T-helper 2 cell treated with Interferon-gamma antibody and Interleukin-4, amounts not matched to agents 5 μg/mL and 100 μg/mL, for 36 hours (primary cell): ENCODE measurements around the gene PRMT7.

Source experiments
- DNase-seq: peaks from one replicate; pipeline ENCODE4 v3.0.0; 2021; ENCODE audit warnings: low spot score
- H3K27ac Mint-ChIP-seq: one replicate; pipeline ENCODE4 v1.8.0; 2021; ENCODE audit warnings: mild to moderate bottlenecking, mixed read lengths
- H3K27me3 Mint-ChIP-seq: one replicate; pipeline ENCODE4 v1.8.0; 2021; ENCODE audit warnings: low read depth, mixed read lengths
- H3K36me3 Mint-ChIP-seq: one replicate; pipeline ENCODE4 v1.8.0; 2021; ENCODE audit warnings: low read depth, mixed read lengths
- H3K4me1 Mint-ChIP-seq: one replicate; pipeline ENCODE4 v1.8.0; 2021; ENCODE audit warnings: low read depth, mixed read lengths
- H3K4me3 Mint-ChIP-seq: one replicate; pipeline ENCODE4 v1.8.0; 2022; ENCODE audit warnings: mild to moderate bottlenecking, moderate library complexity, mixed read lengths
- H3K9me3 Mint-ChIP-seq: one replicate; pipeline ENCODE4 v1.8.0; 2021; ENCODE audit warnings: mixed read lengths

PRMT7 gene

GRCh38 chr16:68371706-68372380, 61.0 kb downstream of the PRMT7 start:
- Mint-ChIP-seq H3K27me3 (peaks cover 58% of the 10 kb centered on the region), H3K27ac (no peak overlapping the region), H3K9me3 (no peaks in the 10 kb centered on the region), H3K4me3 (no peak overlapping the region), H3K36me3 (peaks cover 2% of the 10 kb centered on the region), H3K4me1 (peaks cover 30% of the 10 kb centered on the region)
- DNase-seq = no peak

- no peaks in the 10 kb centered on the region for H3K9me3 Mint-ChIP-seq
- no peak overlapping the region for H3K27ac Mint-ChIP-seq
Observed at GRCh38 chr16:68372381-68372720, 61.5 kb downstream of the PRMT7 start.

GRCh38 chr16:68372806-68373205, 62.0 kb downstream of the PRMT7 start:
- H3K9me3 Mint-ChIP-seq = no peaks in the 10 kb centered on the region
- peaks cover 2% of the 10 kb centered on the region for H3K36me3 Mint-ChIP-seq
- H3K4me3 Mint-ChIP-seq = no peak overlapping the region
- peaks cover 28% of the 10 kb centered on the region for H3K4me1 Mint-ChIP-seq
- no peak for DNase-seq
- peaks cover 53% of the 10 kb centered on the region for H3K27me3 Mint-ChIP-seq
- H3K27ac Mint-ChIP-seq = no peak overlapping the region

More at GRCh38 chr16:68372381-68372720, 61.5 kb downstream of the PRMT7 start:
- Mint-ChIP-seq H3K4me1 (peaks cover 30% of the 10 kb centered on the region), H3K27me3 (peaks cover 56% of the 10 kb centered on the region), H3K36me3 (peaks cover 2% of the 10 kb centered on the region), H3K4me3 (no peak overlapping the region)
- no peak for DNase-seq

GRCh38 chr16:68373528-68374245, 62.9 kb downstream of the PRMT7 start:
- DNase-seq = no peak
- H3K4me1 Mint-ChIP-seq = peaks cover 22% of the 10 kb centered on the region
- peaks cover 48% of the 10 kb centered on the region for H3K27me3 Mint-ChIP-seq
- H3K36me3 Mint-ChIP-seq = no peaks in the 10 kb centered on the region
- H3K4me3 Mint-ChIP-seq = no peak overlapping the region
- no peak overlapping the region for H3K27ac Mint-ChIP-seq
- H3K9me3 Mint-ChIP-seq = no peaks in the 10 kb centered on the region

- Mint-ChIP-seq H3K27me3 (peaks cover 52% of the 10 kb centered on the region), H3K4me3 (no peak overlapping the region), H3K27ac (no peak overlapping the region), H3K9me3 (no peaks in the 10 kb centered on the region), H3K36me3 (no peaks in the 10 kb centered on the region), H3K4me1 (peaks cover 23% of the 10 kb centered on the region)
- DNase-seq = no peak
Observed at GRCh38 chr16:68374246-68374805, 63.5 kb downstream of the PRMT7 start.

- Mint-ChIP-seq H3K4me1 (peaks cover 23% of the 10 kb centered on the region), H3K36me3 (no peaks in the 10 kb centered on the region), H3K27ac (no peak overlapping the region), H3K9me3 (no peaks in the 10 kb centered on the region), H3K27me3 (peaks cover 52% of the 10 kb centered on the region), H3K4me3 (no peak overlapping the region)
- DNase-seq = no peak
Observed at GRCh38 chr16:68374961-68375660, 64.3 kb downstream of the PRMT7 start.

- Mint-ChIP-seq H3K27ac (no peak overlapping the region), H3K4me1 (peaks cover 19% of the 10 kb centered on the region), H3K9me3 (no peaks in the 10 kb centered on the region)
Observed at GRCh38 chr16:68375801-68376536, 65.2 kb downstream of the PRMT7 start.

GRCh38 chr16:68376590-68376989, 65.8 kb downstream of the PRMT7 start:
- Mint-ChIP-seq H3K9me3 (no peaks in the 10 kb centered on the region), H3K4me1 (peaks cover 19% of the 10 kb centered on the region), H3K27me3 (peaks cover 45% of the 10 kb centered on the region), H3K36me3 (no peaks in the 10 kb centered on the region), H3K27ac (no peak overlapping the region), H3K4me3 (no peak overlapping the region)
- no peak for DNase-seq

More at GRCh38 chr16:68375801-68376536, 65.2 kb downstream of the PRMT7 start:
- no peak for DNase-seq
- Mint-ChIP-seq H3K36me3 (no peaks in the 10 kb centered on the region), H3K4me3 (no peak overlapping the region), H3K27me3 (peaks cover 45% of the 10 kb centered on the region)

GRCh38 chr16:68377221-68377620, 66.4 kb downstream of the PRMT7 start:
- H3K4me3 Mint-ChIP-seq = no peak overlapping the region
- peaks cover 43% of the 10 kb centered on the region for H3K27me3 Mint-ChIP-seq
- H3K9me3 Mint-ChIP-seq = no peaks in the 10 kb centered on the region
- H3K4me1 Mint-ChIP-seq = peaks cover 19% of the 10 kb centered on the region
- DNase-seq = no peak
- no peak overlapping the region for H3K27ac Mint-ChIP-seq
- H3K36me3 Mint-ChIP-seq = no peaks in the 10 kb centered on the region

GRCh38 chr16:68377667-68378393, 67.0 kb downstream of the PRMT7 start:
- H3K36me3 Mint-ChIP-seq = no peaks in the 10 kb centered on the region
- H3K27ac Mint-ChIP-seq = no peak overlapping the region
- peaks cover 19% of the 10 kb centered on the region for H3K4me1 Mint-ChIP-seq
- no peak for DNase-seq
- peaks cover 37% of the 10 kb centered on the region for H3K27me3 Mint-ChIP-seq
- H3K4me3 Mint-ChIP-seq = no peak overlapping the region
- H3K9me3 Mint-ChIP-seq = no peaks in the 10 kb centered on the region

GRCh38 chr16:68378436-68379415, 67.9 kb downstream of the PRMT7 start:
- peak overlapping the region; percentile 28 for H3K4me3 Mint-ChIP-seq
- H3K27me3 Mint-ChIP-seq = peaks cover 37% of the 10 kb centered on the region
- peak overlapping the region; percentile 29 for H3K27ac Mint-ChIP-seq
- DNase-seq = no peak
- H3K4me1 Mint-ChIP-seq = peaks cover 19% of the 10 kb centered on the region
- H3K9me3 Mint-ChIP-seq = no peaks in the 10 kb centered on the region
- H3K36me3 Mint-ChIP-seq = no peaks in the 10 kb centered on the region
